Measurements from ENCODE around the gene PIGU.

Gene PIGU

DNA sequence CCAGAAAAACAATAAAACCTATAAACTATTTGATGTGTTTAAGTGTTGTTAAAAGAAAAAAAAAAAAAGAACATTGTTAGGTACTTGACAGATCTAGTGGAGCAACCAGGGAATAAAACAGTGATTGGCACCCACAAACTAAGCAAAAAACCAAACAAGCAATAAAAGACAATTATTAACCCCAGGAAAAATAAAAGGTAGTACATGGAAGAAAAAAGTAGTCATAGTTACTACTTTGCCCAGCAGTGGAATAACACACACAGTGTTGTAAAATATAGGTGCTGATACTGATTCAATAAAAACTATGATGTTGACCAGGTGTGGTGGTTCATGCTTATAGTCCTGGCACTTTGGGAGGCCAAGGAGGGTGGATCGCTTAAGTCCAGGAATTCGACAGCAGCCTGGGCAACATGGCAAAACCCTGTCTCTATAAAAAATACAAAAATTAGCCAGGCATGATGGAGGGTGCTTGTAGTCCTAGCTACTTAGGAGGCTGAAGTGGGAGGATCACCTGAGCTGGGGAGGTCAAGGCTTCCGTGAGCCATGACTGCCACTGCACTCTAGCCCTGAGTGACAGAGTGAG is 43.9 kb downstream of the PIGU start:
- H3K27ac ChIP-seq (ENCODE audit: low read length) = no peak overlapping the region

DNA sequence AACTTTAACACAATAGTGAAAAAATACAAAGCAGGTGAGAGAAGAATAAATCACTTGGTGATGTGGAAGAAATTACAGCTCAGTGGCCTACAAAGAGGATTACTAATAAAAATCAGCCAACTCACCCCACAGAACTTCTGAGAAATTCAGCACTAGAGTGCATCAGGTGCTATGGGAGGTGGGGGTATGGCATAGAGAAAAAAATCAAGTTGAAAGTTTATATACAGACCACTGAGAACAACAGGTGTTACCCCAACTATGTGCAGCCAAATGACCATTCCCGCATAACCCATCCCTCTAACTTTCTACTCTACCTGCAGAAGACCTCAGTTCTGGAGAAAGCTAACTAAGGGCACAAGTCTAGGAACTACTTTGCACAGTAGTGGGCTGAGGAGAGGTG is 47.0 kb downstream of the PIGU start:
- H3K36me3 ChIP-seq (ENCODE audit: control insufficient read depth in 1 of 2, insufficient read depth in 2 of 2, low read length in 2 of 2) = no peaks in the 10 kb centered on the region
- H3K4me1 ChIP-seq (ENCODE audit: control insufficient read depth in 1 of 2, insufficient read depth in 2 of 2, low read length in 2 of 2) = peaks cover 0 to 6% of the 10 kb centered on the region in 2 donors
- H3K27me3 ChIP-seq (ENCODE audit: low read depth, low read length) = no peaks in the 10 kb centered on the region
- H3K4me3 ChIP-seq (ENCODE audit: low read depth in 1 of 2, low read length in 2 of 2) = no peak overlapping the region
- H3K9me3 ChIP-seq (ENCODE audit: control insufficient read depth in 1 of 2, low read length in 2 of 2) = no peaks in the 10 kb centered on the region
- H3K27ac ChIP-seq (ENCODE audit: low read length) = no peak overlapping the region

More for the DNA sequence above, 43.9 kb downstream of the PIGU start:
- Histone ChIP-seq H3K4me1 (ENCODE audit: control insufficient read depth in 1 of 2, insufficient read depth in 2 of 2, low read length in 2 of 2) (no peaks in the 10 kb centered on the region), H3K27me3 (ENCODE audit: low read depth, low read length) (no peaks in the 10 kb centered on the region), H3K36me3 (ENCODE audit: control insufficient read depth in 1 of 2, insufficient read depth in 2 of 2, low read length in 2 of 2) (peaks cover 0 to 8% of the 10 kb centered on the region in 2 donors), H3K9me3 (ENCODE audit: control insufficient read depth in 1 of 2, low read length in 2 of 2) (no peaks in the 10 kb centered on the region), H3K4me3 (ENCODE audit: low read depth in 1 of 2, low read length in 2 of 2) (no peak overlapping the region)

DNA sequence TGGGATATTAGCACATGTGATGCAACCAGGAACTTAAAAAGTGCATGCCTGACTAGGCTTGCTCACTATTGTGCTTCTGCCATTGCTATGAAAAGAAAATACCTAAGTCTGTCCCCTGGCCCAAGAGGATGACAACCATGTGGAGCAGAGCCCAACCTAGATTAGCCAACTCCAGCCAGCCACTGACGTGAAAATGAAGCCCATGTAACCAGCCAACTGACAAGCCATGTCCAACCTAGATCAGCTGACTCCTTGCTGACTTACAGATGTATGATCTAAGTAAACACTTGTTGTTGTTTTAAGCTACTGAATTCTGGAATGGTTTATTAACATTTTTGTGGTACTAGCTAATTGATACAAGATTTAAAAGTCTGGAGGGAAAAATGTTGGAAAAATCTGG is 47.5 kb downstream of the PIGU start:
- Histone ChIP-seq H3K4me1 (ENCODE audit: control insufficient read depth in 1 of 2, insufficient read depth in 2 of 2, low read length in 2 of 2) (peaks cover 0 to 6% of the 10 kb centered on the region in 2 donors), H3K27me3 (ENCODE audit: low read depth, low read length) (no peaks in the 10 kb centered on the region), H3K36me3 (ENCODE audit: control insufficient read depth in 1 of 2, insufficient read depth in 2 of 2, low read length in 2 of 2) (no peaks in the 10 kb centered on the region), H3K9me3 (ENCODE audit: control insufficient read depth in 1 of 2, low read length in 2 of 2) (no peaks in the 10 kb centered on the region), H3K4me3 (ENCODE audit: low read depth in 1 of 2, low read length in 2 of 2) (no peak overlapping the region), H3K27ac (ENCODE audit: low read length) (no peak overlapping the region)

DNA sequence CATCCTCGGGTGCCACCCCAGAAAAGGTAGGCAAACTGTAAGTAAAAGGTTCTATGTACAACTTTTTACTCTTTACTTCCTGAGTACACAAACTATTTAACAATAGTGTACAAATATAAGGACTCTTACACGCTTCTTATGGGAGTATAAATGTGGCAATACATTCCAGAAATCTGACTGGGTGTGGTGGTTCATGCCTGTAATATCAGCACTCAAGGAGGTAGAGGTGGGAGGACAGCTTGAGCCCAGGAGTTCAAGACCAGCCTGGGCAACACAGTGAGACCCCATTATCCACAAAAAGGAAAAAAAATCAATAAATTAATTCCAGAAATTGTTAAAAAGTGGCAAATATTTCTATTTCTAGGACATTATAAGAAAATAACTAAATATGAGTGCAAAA is 48.9 kb downstream of the PIGU start:
- no peak overlapping the region for H3K4me3 ChIP-seq (ENCODE audit: low read depth in 1 of 2, low read length in 2 of 2)
- no peaks in the 10 kb centered on the region for H3K9me3 ChIP-seq (ENCODE audit: control insufficient read depth in 1 of 2, low read length in 2 of 2)
- H3K4me1 ChIP-seq (ENCODE audit: control insufficient read depth in 1 of 2, insufficient read depth in 2 of 2, low read length in 2 of 2) = peaks cover 0 to 6% of the 10 kb centered on the region in 2 donors
- no peaks in the 10 kb centered on the region for H3K27me3 ChIP-seq (ENCODE audit: low read depth, low read length)
- H3K27ac ChIP-seq (ENCODE audit: low read length) = no peak overlapping the region
- no peaks in the 10 kb centered on the region for H3K36me3 ChIP-seq (ENCODE audit: control insufficient read depth in 1 of 2, insufficient read depth in 2 of 2, low read length in 2 of 2)

DNA sequence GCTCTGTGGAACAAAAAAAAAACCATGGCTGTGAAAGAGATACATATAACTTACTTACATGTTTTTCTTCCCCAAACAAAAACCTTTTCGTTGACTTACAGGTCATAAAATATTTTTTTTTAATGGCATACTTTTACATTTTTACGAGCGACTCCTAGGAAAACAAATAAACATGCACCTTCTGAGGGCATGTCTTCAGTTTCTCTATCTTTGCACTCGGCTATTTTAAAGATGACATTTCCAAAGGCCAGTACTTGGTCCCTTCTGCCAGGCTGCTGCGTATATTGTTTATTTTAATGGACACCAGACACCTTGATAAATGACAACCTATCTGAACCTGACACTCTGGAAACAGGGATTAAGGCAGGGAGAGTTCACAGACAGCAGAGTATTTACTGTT is 49.4 kb downstream of the PIGU start:
- no peak overlapping the region for H3K4me3 ChIP-seq (ENCODE audit: low read depth in 1 of 2, low read length in 2 of 2)
- peaks cover 0 to 6% of the 10 kb centered on the region in 2 donors for H3K4me1 ChIP-seq (ENCODE audit: control insufficient read depth in 1 of 2, insufficient read depth in 2 of 2, low read length in 2 of 2)
- H3K36me3 ChIP-seq (ENCODE audit: control insufficient read depth in 1 of 2, insufficient read depth in 2 of 2, low read length in 2 of 2) = no peaks in the 10 kb centered on the region
- H3K27me3 ChIP-seq (ENCODE audit: low read depth, low read length) = no peaks in the 10 kb centered on the region
- no peaks in the 10 kb centered on the region for H3K9me3 ChIP-seq (ENCODE audit: control insufficient read depth in 1 of 2, low read length in 2 of 2)
- H3K27ac ChIP-seq (ENCODE audit: low read length) = no peak overlapping the region

DNA sequence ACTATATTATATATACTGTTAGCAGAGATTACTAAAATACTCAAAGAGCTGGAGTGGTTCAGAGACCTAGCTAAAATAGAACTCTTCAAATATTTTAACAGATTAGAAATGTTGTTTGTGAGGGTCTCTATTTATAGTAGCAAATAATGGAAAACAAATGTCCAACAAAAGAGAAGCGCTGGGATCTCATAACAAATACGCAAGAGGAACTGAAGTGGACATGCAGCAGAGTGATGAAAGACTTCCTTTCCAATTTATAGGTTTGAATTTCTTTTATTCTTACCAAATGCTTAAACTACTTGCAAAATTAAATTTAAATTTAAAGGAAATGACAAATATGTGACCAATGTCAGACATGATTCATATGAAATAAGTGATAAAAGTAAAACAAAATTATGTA is 49.9 kb downstream of the PIGU start:
- H3K4me1 ChIP-seq (ENCODE audit: control insufficient read depth in 1 of 2, insufficient read depth in 2 of 2, low read length in 2 of 2) = peaks cover 0 to 6% of the 10 kb centered on the region in 2 donors
- H3K27me3 ChIP-seq (ENCODE audit: low read depth, low read length) = no peaks in the 10 kb centered on the region
- H3K36me3 ChIP-seq (ENCODE audit: control insufficient read depth in 1 of 2, insufficient read depth in 2 of 2, low read length in 2 of 2) = peaks cover 0 to under 1% of the 10 kb centered on the region in 2 donors
- H3K4me3 ChIP-seq (ENCODE audit: low read depth in 1 of 2, low read length in 2 of 2) = no peak overlapping the region
- H3K9me3 ChIP-seq (ENCODE audit: control insufficient read depth in 1 of 2, low read length in 2 of 2) = no peaks in the 10 kb centered on the region
- no peak overlapping the region for H3K27ac ChIP-seq (ENCODE audit: low read length)

DNA sequence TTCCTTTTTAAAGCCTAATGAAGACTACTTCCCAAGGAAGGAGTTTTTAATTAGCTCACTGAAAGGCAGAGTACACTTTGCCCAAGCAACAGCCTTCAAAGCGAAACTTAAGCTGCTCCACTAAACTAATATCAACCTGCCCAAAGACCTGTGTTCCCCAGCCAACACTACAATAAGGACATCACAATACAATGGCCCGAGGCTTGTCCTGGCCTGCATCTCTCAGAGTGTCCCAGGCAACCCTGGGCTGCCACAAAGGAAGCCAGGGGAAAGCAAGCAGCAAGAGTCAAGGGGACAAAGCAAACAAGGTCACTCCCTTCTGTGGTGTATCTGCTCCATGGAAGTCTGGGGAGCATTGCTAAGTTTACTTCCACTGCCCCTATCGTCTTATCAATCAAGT is 52.3 kb downstream of the PIGU start:
- Histone ChIP-seq H3K4me1 (ENCODE audit: control insufficient read depth in 1 of 2, insufficient read depth in 2 of 2, low read length in 2 of 2) (peaks cover 0 to 6% of the 10 kb centered on the region in 2 donors), H3K27me3 (ENCODE audit: low read depth, low read length) (no peaks in the 10 kb centered on the region), H3K9me3 (ENCODE audit: control insufficient read depth in 1 of 2, low read length in 2 of 2) (no peaks in the 10 kb centered on the region), H3K27ac (ENCODE audit: low read length) (no peak overlapping the region), H3K4me3 (ENCODE audit: low read depth in 1 of 2, low read length in 2 of 2) (no peak overlapping the region), H3K36me3 (ENCODE audit: control insufficient read depth in 1 of 2, insufficient read depth in 2 of 2, low read length in 2 of 2) (peaks cover 0 to 4% of the 10 kb centered on the region in 2 donors)

DNA sequence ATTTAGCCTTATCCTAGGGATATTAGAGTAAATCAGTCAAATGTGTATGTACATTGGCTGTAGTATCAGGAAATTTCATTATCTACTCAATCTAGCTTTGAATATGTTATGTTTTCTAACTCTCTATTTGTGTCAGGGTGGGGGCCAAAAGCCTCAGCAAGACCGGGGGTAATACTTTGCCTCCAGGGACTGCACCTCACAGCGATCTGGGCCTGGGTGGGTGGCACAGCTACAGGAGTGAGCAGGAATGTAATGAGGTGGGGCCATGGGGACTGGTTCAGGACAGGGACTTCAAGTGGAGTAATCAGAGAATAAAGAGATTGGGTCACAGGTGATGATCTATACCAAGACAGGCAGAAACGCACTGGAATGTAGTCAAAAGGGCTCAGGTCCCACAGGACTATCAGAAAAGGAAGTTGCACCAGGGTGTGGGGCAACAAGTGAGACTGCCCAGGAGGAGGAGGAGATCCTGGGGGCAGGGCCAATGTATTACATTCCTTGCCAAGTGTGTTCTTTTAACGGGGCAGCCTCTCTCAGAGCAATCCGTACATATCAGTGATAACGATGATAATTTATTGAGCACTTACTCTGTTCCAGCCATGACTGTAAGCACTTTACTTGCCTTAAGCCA is 54.0 kb downstream of the PIGU start:
- Histone ChIP-seq H3K36me3 (ENCODE audit: control insufficient read depth in 1 of 2, insufficient read depth in 2 of 2, low read length in 2 of 2) (peaks cover 0 to 4% of the 10 kb centered on the region in 2 donors), H3K27me3 (ENCODE audit: low read depth, low read length) (no peaks in the 10 kb centered on the region), H3K4me1 (ENCODE audit: control insufficient read depth in 1 of 2, insufficient read depth in 2 of 2, low read length in 2 of 2) (peaks cover 0 to 6% of the 10 kb centered on the region in 2 donors), H3K4me3 (ENCODE audit: low read depth in 1 of 2, low read length in 2 of 2) (no peak overlapping the region), H3K27ac (ENCODE audit: low read length) (no peak overlapping the region), H3K9me3 (ENCODE audit: control insufficient read depth in 1 of 2, low read length in 2 of 2) (no peaks in the 10 kb centered on the region)

DNA sequence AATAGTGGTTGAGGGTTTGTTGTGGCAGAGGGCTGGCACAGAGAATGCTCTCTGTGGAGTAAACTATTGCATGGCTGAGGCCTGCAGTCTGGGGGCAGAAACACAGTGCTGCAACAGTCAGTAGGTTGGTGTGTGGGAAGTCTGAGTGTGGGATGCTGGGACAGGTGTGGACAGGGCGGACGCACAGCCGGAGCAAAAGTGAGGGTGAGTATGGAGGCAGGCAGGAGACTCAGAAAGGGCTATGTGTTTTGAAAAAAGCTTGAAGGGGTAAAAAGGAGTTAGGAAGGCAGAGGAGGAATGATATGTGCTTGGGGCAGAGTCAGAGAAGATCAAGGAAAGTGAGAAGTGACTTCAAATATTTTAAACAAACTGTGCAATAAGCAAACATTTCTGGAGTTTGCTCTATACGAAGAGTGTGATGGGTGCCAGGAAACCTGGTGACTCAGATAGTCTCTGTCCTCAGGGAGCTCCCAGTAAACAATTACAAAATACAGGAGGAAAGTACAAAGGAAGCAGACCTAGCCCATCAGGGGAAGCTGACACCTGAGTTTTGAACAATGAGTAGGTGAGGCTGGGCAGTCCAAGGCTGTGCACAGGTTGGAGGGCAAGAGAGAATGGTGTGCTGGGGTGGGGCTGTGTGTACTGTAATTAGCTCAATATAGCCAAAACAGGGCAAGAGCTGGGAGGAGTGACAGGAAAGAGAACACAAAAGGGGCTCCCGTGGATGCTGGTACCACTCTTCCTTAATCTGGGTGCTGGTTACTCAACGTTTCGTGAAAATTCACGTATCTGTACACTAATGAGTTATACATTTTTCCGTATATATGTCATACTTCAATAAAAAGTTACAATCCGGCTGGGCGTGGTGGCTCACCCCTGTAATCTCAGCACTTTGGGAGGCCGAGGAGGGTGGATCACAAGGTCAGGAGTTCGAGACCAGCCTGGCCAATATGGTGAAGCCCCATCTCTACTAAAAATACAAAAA is 55.2 kb downstream of the PIGU start:
- no peak overlapping the region for H3K4me3 ChIP-seq (ENCODE audit: low read depth in 1 of 2, low read length in 2 of 2)

DNA sequence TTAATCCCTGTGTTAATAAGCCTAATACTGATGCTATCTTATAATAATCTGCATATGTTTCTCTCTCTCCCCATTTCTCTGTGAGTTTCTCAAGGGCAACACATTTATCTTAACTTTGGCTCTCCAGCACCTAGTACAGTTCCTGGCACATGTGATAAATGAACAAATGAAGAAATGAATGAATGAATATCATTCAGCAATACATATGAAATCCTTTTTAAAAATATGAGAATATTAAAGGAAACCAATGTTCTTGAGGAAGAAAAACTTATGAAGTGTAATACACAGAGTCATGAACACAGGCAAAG is 55.9 kb downstream of the PIGU start:
- Histone ChIP-seq H3K36me3 (ENCODE audit: control insufficient read depth in 1 of 2, insufficient read depth in 2 of 2, low read length in 2 of 2) (peaks cover 3 to 4% of the 10 kb centered on the region in 2 donors), H3K4me3 (ENCODE audit: low read depth in 1 of 2, low read length in 2 of 2) (no peak overlapping the region), H3K4me1 (ENCODE audit: control insufficient read depth in 1 of 2, insufficient read depth in 2 of 2, low read length in 2 of 2) (no peaks in the 10 kb centered on the region), H3K27ac (ENCODE audit: low read length) (no peak overlapping the region), H3K9me3 (ENCODE audit: control insufficient read depth in 1 of 2, low read length in 2 of 2) (no peaks in the 10 kb centered on the region), H3K27me3 (ENCODE audit: low read depth, low read length) (no peaks in the 10 kb centered on the region)

More for the DNA sequence above, 55.2 kb downstream of the PIGU start:
- no peaks in the 10 kb centered on the region for H3K9me3 ChIP-seq (ENCODE audit: control insufficient read depth in 1 of 2, low read length in 2 of 2)
- H3K27ac ChIP-seq (ENCODE audit: low read length) = no peak overlapping the region
- H3K4me1 ChIP-seq (ENCODE audit: control insufficient read depth in 1 of 2, insufficient read depth in 2 of 2, low read length in 2 of 2) = no peaks in the 10 kb centered on the region
- peaks cover 0 to 4% of the 10 kb centered on the region in 2 donors for H3K36me3 ChIP-seq (ENCODE audit: control insufficient read depth in 1 of 2, insufficient read depth in 2 of 2, low read length in 2 of 2)
- no peaks in the 10 kb centered on the region for H3K27me3 ChIP-seq (ENCODE audit: low read depth, low read length)

DNA sequence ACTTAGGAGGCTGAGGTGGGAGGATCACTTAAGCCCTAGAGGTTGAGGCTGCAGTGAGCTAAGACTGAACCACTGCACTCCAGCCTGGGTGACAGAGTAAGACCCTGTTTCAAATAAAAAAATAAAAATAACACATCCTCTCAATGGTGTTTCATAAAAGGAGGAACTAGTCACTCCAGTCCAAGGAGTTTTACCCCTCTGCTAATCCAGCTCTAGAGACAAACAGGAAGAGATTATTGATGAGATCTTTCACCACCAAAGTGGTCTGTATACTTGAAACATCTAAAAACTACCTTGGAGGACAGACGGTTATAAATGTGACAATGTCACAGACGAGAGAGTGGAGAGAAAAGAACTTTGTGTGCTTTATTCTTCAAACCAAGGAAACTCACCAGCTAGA is 58.2 kb downstream of the PIGU start:
- H3K4me1 ChIP-seq (ENCODE audit: control insufficient read depth in 1 of 2, insufficient read depth in 2 of 2, low read length in 2 of 2) = no peaks in the 10 kb centered on the region
- no peak overlapping the region for H3K4me3 ChIP-seq (ENCODE audit: low read depth in 1 of 2, low read length in 2 of 2)
- no peaks in the 10 kb centered on the region for H3K9me3 ChIP-seq (ENCODE audit: control insufficient read depth in 1 of 2, low read length in 2 of 2)
- peaks cover 8 to 13% of the 10 kb centered on the region in 2 donors for H3K36me3 ChIP-seq (ENCODE audit: control insufficient read depth in 1 of 2, insufficient read depth in 2 of 2, low read length in 2 of 2)
- no peaks in the 10 kb centered on the region for H3K27me3 ChIP-seq (ENCODE audit: low read depth, low read length)
- no peak overlapping the region for H3K27ac ChIP-seq (ENCODE audit: low read length)
